ENCODE measurements around the gene DCLRE1B.

Gene DCLRE1B

DNA sequence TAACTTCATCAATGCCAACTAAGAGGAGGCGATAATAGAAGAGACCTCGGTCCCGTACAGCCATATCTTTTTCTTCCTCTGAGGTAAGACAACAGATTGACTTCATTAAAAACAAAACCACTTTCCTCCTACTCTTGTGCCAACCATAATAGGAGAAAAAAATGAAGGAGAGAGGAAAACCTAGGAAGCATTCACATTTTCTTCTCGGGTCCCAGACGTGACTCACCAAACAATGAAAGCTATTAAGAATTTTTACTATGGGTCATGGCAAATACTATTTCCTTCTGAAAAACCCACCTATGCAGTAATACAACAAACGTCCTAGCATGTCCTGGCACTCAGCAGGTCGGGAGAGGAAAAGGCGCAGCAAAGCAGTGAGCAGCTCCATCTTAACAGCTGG is 9.2 kb upstream of the DCLRE1B start:
- TF ChIP-seq CTCF (IDR thresholded peaks at IDR 0.05; ENCODE audit: low read depth, low read length), result no peak
- DNase-seq (ENCODE audit: extremely low read depth, low read depth), result no peak

DNA sequence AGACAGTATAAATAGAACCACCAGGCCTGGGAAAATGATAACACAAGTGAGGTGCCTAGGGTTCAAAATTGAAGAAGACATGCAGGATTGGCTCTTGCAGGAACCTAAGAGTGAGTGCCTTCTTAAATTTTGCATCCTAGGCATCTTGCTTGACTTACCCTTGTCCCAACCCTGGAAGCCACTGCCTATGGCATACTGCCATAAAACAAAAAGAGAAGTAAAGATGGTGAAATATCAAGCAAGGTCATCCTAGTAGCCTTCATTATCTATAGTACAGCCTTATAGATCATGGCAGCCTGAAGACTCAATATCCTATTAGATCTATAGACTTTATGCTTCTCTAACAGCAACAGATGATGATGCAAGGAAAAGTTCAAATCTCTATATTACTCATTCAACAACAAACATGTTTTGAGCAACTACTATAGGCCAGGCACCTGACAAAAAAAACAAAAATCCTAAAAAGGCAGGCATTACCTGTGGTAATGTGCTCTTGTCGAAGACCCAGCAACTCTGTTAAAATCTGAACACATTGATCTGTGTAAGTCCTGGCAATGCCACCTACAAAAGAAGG is 6.8 kb upstream of the DCLRE1B start:
- no peak for TF ChIP-seq CTCF (IDR thresholded peaks at IDR 0.05; ENCODE audit: low read depth, low read length)
- DNase-seq (ENCODE audit: extremely low read depth, low read depth), result no peak

DNA sequence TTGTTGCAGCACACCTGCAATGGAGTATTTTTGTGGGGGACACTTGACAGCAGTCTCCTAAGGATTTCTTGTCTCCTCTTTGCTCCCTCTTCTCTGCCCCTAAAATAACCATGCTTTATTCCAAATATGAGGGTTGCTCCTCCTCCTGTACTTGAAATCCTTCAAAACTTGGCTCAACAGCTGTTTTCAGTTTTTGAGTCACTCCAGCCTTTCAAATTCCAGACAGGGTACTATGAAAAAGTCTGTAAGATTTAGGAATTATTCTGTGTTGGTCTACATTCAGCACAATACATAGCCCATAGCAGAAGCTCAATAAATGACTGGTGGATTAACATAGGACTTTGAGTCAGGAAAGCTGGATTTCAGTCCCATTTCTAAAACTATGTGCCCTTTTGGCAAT is 6.0 kb upstream of the DCLRE1B start:
- TF ChIP-seq CTCF (IDR thresholded peaks at IDR 0.05; ENCODE audit: low read depth, low read length), result no peak
- DNase-seq (ENCODE audit: extremely low read depth, low read depth), result no peak

GRCh38 chr1:113901191-113901590 is 3.9 kb upstream of the DCLRE1B start:
- no peak for DNase-seq (ENCODE audit: extremely low read depth, low read depth)
- no peak for TF ChIP-seq CTCF (IDR thresholded peaks at IDR 0.05; ENCODE audit: low read depth, low read length)

- TF ChIP-seq CTCF (IDR thresholded peaks at IDR 0.05; ENCODE audit: low read depth, low read length), result no peak
- DNase-seq (ENCODE audit: extremely low read depth, low read depth), result no peak
Observed at GRCh38 chr1:113903501-113904292, 1.4 kb upstream of the DCLRE1B start.

DNA sequence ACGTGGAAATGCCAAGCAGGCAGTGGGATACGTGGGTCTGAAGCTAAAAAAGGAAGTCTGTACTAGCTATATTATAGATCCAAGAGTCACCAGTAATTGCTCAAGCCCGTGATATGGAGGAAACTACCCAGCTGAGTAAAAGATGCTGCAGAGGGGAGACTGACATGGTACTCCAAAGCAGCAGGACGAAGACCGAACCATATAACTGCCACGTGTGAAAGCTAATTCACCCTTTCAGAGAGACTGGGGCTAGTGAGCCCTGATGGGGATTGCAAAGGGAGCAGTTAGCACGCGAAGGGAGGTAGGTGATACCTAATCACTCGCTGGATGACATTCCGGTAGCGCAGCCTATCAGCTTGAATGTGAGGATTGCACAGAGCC is 843 bp upstream of the DCLRE1B start:
- no peak for DNase-seq (ENCODE audit: extremely low read depth, low read depth)
- no peak for TF ChIP-seq CTCF (IDR thresholded peaks at IDR 0.05; ENCODE audit: low read depth, low read length)

DNA sequence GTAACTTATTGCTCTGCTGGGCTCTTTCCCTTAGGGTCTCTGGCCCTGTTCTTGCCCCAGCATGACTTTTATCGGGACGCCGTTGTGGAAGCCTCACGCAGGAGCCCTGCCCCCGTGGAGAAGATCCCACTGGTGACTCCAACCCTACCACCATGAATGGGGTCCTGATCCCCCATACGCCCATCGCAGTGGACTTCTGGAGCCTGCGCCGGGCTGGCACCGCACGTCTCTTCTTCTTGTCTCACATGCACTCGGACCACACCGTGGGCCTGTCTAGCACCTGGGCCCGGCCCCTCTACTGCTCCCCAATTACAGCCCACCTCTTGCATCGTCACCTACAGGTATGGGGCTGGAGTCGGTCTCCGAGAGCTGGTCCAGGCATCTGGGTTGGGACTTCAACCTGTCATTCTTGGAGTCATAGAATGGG is 322 bp downstream of the DCLRE1B start:
- no peak for DNase-seq (ENCODE audit: extremely low read depth, low read depth)
- no peak for TF ChIP-seq CTCF (IDR thresholded peaks at IDR 0.05; ENCODE audit: low read depth, low read length)

Measured in AG09319 (cell line).